PC-3 (cell line): ENCODE data around the gene PFKFB1. TPM values are rescaled to one million over a fixed set of nuclear protein-coding genes. Genes with fewer than 3 reads are reported as not detected.

ENCODE experiments used
- ATAC-seq: fragments of 200-7000 bp; cut with Tn5 transposase; 2 replicates; pipeline ENCODE4 v1.9.1; 2020; ENCODE audit warnings: mild to moderate bottlenecking, moderate library complexity
- BruUV-seq: library from RNA; stranded (reverse); fragments of 400-500 nt; replicated peaks from 2 replicates; lab custom pipeline; 2021; lab: Mats Ljungman, UMichigan
- CTCF ChIA-PET: fragments of 300-600 bp; sonication (Branson Sonifier 250); formaldehyde crosslinking; loops from one replicate; lab custom pipeline; 2022; ENCODE audit warnings: antibody characterized with exemption; lab: Charles Lee
- POLR2A ChIA-PET: fragments of 300-600 bp; sonication (Branson Sonifier 250); formaldehyde crosslinking; loops from one replicate; lab custom pipeline; 2022; ENCODE audit warnings: antibody characterized with exemption; ENCODE audit not compliant: unreplicated experiment; lab: Charles Lee
- DNase-seq: peaks from one replicate; pipeline ENCODE4 v3.0.0-alpha.2; 2015
- H2AFZ ChIP-seq: fragments of 300-600 bp; sonication (generic); 2 replicates; pipeline ENCODE4 v1.6.0; 2016; ENCODE audit warnings: antibody characterized with exemption, low read length
- H3F3A ChIP-seq: fragments of 300-600 bp; sonication (generic); one replicate; pipeline ENCODE4 v1.6.0; 2017; ENCODE audit warnings: antibody characterized with exemption, low read length, control low read depth, mild to moderate bottlenecking; ENCODE audit not compliant: unreplicated experiment
- H3K27ac ChIP-seq: fragments of 300-600 bp; sonication (generic); 2 replicates; pipeline ENCODE4 v1.5.1; 2016; ENCODE audit warnings: mild to moderate bottlenecking, low read length
- H3K27me3 ChIP-seq: fragments of 300-600 bp; sonication (generic); 2 replicates; pipeline ENCODE4 v1.6.1; 2016; ENCODE audit warnings: low read length, mixed read lengths
- H3K36me3 ChIP-seq: fragments of 300-600 bp; sonication (generic); 2 replicates; pipeline ENCODE4 v1.6.1; 2016; ENCODE audit warnings: low read depth, mixed run types, low read length, mixed read lengths
- H3K4me1 ChIP-seq: fragments of 300-600 bp; sonication (generic); 2 replicates; pipeline ENCODE4 v1.5.1; 2016; ENCODE audit warnings: low read length; ENCODE audit not compliant: insufficient read depth
- H3K4me2 ChIP-seq: fragments of 300-600 bp; sonication (generic); 2 replicates; pipeline ENCODE4 v1.6.0; 2016; ENCODE audit warnings: low read length
- H3K4me3 ChIP-seq: fragments of 300-600 bp; sonication (generic); 2 replicates; pipeline ENCODE4 v1.5.1; 2016; ENCODE audit warnings: mild to moderate bottlenecking, low read length, mixed read lengths
- H3K79me2 ChIP-seq: fragments of 300-600 bp; sonication (generic); 2 replicates; pipeline ENCODE4 v1.6.1; 2017; ENCODE audit warnings: low read length, mixed read lengths
- H3K9ac ChIP-seq: fragments of 300-600 bp; sonication (generic); 2 replicates; pipeline ENCODE4 v1.6.0; 2016; ENCODE audit warnings: mild to moderate bottlenecking, low read length
- H3K9me2 ChIP-seq: fragments of 300-600 bp; sonication (generic); replicated peaks from 2 replicates; pipeline ENCODE4 v1.6.1; 2016; ENCODE audit warnings: mixed run types, low read length, mixed read lengths
- H3K9me3 ChIP-seq: fragments of 300-600 bp; sonication (generic); 2 replicates; pipeline ENCODE4 v1.6.1; 2016; ENCODE audit warnings: low read length, mixed read lengths
- H4K20me1 ChIP-seq: fragments of 300-600 bp; sonication (generic); 2 replicates; pipeline ENCODE4 v1.6.1; 2016; ENCODE audit warnings: low read length, mixed read lengths
- EZH2 ChIP-seq: fragments of 300-600 bp; sonication (generic); IDR thresholded peaks from one replicate; pipeline ENCODE4 v1.6.1; 2017; ENCODE audit warnings: antibody characterized with exemption, mild to moderate bottlenecking, low read length; ENCODE audit not compliant: unreplicated experiment
- EZH2phosphoT487 ChIP-seq: fragments of 300-600 bp; sonication (generic); IDR thresholded peaks from 2 replicates; pipeline ENCODE4 v1.6.1; 2018; ENCODE audit warnings: mild to moderate bottlenecking, antibody characterized with exemption, low read length, borderline replicate concordance
- intact Hi-C: fragments of 100-400 bp; cut with micrococcal nuclease; formaldehyde crosslinking; loops from 2 replicates; pipeline ENCODE4 v1.9.0; 2023
- total RNA-seq: library from RNA; depleted of rRNA; stranded (reverse); fragments of >200 nt; gene quantifications from 2 replicates; pipeline ENCODE4 v1.2.3, GENCODE V29; 2014
- TF ChIP-seq, protein P1 (sequence below): fragments of 300-600 bp; sonication (generic); conservative IDR thresholded peaks from 2 replicates; pipeline ENCODE4 v1.5.1; 2017; ENCODE audit warnings: antibody characterized with exemption, low read depth, mild to moderate bottlenecking, low read length

The PFKFB1 gene
- total RNA-seq, 1 experiment from 2014 or later: 0.22 TPM

GRCh38 chrX:54995621-54996020 is 1.6 kb upstream of the PFKFB1 start:
- ATAC-seq (no peak), DNase-seq (no peak)
- intact Hi-C loops: no loop called here
- no peak overlapping the region for H3K9ac ChIP-seq
- CTCF ChIA-PET: no interaction called here
- H3K36me3 ChIP-seq: no peaks in the 10 kb centered on the region
- no peak overlapping the region for H3K4me3 ChIP-seq
- H3K4me1 ChIP-seq: peaks cover 6% of the 10 kb centered on the region
- H2AFZ ChIP-seq: no peak overlapping the region
- no peaks in the 10 kb centered on the region for H3K9me2 ChIP-seq
- no peaks in the 10 kb centered on the region for H3F3A ChIP-seq
- no TSS peak for BruUV-seq
- H3K9me3 ChIP-seq: no peaks in the 10 kb centered on the region
- H3K27ac ChIP-seq: no peak overlapping the region
- no peaks in the 10 kb centered on the region for H4K20me1 ChIP-seq
- H3K79me2 ChIP-seq: peaks cover 5% of the 10 kb centered on the region
- H3K4me2 ChIP-seq: no peak overlapping the region
- no peak for TF ChIP-seq EZH2
- TF ChIP-seq EZH2phosphoT487: no peak
- TF ChIP-seq, protein P1, sequence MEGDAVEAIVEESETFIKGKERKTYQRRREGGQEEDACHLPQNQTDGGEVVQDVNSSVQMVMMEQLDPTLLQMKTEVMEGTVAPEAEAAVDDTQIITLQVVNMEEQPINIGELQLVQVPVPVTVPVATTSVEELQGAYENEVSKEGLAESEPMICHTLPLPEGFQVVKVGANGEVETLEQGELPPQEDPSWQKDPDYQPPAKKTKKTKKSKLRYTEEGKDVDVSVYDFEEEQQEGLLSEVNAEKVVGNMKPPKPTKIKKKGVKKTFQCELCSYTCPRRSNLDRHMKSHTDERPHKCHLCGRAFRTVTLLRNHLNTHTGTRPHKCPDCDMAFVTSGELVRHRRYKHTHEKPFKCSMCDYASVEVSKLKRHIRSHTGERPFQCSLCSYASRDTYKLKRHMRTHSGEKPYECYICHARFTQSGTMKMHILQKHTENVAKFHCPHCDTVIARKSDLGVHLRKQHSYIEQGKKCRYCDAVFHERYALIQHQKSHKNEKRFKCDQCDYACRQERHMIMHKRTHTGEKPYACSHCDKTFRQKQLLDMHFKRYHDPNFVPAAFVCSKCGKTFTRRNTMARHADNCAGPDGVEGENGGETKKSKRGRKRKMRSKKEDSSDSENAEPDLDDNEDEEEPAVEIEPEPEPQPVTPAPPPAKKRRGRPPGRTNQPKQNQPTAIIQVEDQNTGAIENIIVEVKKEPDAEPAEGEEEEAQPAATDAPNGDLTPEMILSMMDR: no peak
- no peaks in the 10 kb centered on the region for H3K27me3 ChIP-seq
- POLR2A ChIA-PET: no interaction called here

GRCh38 chrX:54994668-54995351 is 822 bp upstream of the PFKFB1 start:
- Histone ChIP-seq H3K9ac (no peak overlapping the region), H3K27ac (no peak overlapping the region), H3K4me1 (peaks cover 6% of the 10 kb centered on the region), H3K9me2 (no peaks in the 10 kb centered on the region), H3F3A (no peaks in the 10 kb centered on the region), H3K4me3 (no peak overlapping the region), H4K20me1 (no peaks in the 10 kb centered on the region), H3K9me3 (no peaks in the 10 kb centered on the region), H3K4me2 (no peak overlapping the region), H2AFZ (no peak overlapping the region), H3K79me2 (no peaks in the 10 kb centered on the region), H3K27me3 (no peaks in the 10 kb centered on the region), H3K36me3 (no peaks in the 10 kb centered on the region)
- BruUV-seq: no TSS peak
- ChIA-PET CTCF (no interaction called here), POLR2A (no interaction called here)
- DNase-seq: no peak
- intact Hi-C loops: no loop called here
- TF ChIP-seq EZH2: no peak
- ATAC-seq: no peak

DNA sequence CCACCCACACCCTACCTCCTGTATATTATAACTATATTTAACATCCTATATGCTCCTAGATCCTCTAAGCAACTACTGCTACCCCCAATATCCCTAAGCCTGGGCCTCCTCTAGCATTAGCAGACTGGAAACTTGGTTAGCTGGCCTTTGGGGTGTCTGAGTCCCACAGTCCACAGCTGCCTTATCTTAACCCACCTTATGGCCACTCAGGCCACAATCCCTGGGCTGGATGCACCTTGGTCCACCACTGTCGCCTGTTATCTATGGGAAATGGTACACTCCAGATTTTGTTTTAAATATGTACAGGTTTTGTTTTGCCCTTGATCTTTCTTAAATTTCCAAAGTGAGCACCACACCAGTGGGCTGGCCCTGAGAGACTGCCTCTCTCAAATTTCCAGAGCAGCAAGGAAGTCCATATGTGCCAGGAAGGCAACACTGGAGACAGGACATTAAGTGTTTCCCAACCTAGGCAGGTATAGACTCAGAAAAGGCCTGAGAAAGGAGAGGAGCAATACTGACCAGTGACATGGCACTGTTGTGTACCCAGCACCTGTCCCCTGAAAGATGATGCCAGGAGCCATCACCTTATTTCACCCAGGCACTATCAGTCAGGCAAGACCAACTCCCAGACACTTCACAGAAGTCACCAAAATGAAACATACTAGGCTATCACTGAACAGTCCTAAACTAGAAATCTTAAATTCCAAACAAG is 921 bp downstream of the PFKFB1 start:
- Histone ChIP-seq H3K4me2 (no peak overlapping the region), H3F3A (no peaks in the 10 kb centered on the region), H3K4me1 (no peaks in the 10 kb centered on the region), H3K27ac (no peak overlapping the region), H3K9ac (no peak overlapping the region), H3K27me3 (no peaks in the 10 kb centered on the region), H3K4me3 (no peak overlapping the region), H3K9me2 (no peaks in the 10 kb centered on the region), H3K9me3 (no peaks in the 10 kb centered on the region), H3K36me3 (no peaks in the 10 kb centered on the region), H2AFZ (no peak overlapping the region), H4K20me1 (no peaks in the 10 kb centered on the region), H3K79me2 (no peaks in the 10 kb centered on the region)
- ATAC-seq (no peak), DNase-seq (no peak)
- intact Hi-C loops: no loop called here
- ChIA-PET POLR2A (no interaction called here), CTCF (no interaction called here)
- TF ChIP-seq EZH2 (no peak), EZH2phosphoT487 (no peak)
- TF ChIP-seq, protein P1: no peak
- no TSS peak for BruUV-seq
